NCI-H2029 treated with DMSO at 0.1 percent for 48 hours (cell line): ENCODE measurements around the gene ASB4.
A peak's percentile ranks its signal among the peaks of the same experiment; 100 is the strongest.

Source experiments
- DNase-seq: peaks from one replicate; lab custom pipeline; 2025; lab: John Stamatoyannopoulos, UW

Gene ASB4

DNA sequence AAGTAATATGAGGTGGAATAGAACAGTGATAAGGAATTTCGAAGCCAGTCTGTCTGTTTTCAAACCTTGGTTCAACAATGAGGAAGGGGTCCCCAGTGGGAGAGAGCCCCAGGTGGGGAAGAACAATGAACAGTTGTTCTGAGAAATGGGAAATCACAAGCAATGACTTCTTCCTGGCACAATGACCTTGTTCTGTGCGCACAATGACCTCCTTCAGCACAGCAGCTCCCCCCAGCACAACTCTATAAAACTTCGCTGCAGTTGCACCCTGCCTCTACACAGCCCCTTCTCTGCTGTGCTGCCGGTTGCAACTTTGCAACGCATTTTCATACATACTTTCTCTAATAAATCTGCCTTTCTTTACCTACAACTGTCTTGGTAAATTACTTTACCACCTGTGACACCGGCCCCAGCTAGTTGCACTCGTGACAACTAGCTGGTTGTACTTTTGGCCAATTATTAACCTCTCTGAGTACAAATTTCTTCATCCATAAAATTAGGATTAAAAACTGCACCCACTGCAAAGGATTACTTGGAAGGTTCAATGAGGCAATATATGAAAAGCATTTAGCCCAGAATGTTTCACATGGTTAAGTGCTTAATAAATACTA, 40.5 kb downstream of the ASB4 start:
- DNase-seq: no peak

DNA sequence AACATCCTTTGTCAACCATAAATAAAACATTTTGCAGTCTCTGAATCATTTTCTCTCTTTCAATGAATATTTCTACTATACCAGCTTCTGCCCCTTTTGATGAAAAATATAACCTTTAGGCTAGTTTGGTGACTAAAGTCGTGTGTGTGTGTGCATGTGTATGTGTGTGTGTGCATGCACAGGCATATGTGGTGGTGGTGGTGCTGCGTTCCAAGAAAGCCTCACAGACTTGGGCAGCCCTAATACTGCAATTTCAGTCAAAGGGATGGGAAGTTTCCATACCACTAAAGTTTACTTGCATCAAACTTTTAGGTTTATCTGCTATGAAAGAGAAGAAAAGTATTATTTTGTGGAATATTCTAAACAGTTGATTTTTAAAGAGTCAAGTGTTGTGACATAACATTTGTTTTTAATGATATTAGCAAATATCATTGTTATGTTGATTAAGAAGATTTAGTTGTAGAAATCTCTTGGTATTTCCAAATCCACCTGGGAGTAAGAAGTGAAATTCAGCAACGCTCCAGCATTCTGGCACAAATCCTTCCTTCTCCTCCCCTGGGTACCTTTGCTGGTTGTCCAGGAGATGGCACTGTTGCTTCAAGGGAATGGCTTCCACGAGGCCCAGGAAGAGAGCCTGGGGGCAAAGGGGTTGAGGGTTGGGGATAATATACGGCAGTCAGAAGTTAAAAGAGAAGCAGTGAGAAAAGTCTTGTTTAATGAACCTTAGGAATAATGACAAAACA, 41.5 kb downstream of the ASB4 start:
- DNase-seq: peak; percentile 65

DNA sequence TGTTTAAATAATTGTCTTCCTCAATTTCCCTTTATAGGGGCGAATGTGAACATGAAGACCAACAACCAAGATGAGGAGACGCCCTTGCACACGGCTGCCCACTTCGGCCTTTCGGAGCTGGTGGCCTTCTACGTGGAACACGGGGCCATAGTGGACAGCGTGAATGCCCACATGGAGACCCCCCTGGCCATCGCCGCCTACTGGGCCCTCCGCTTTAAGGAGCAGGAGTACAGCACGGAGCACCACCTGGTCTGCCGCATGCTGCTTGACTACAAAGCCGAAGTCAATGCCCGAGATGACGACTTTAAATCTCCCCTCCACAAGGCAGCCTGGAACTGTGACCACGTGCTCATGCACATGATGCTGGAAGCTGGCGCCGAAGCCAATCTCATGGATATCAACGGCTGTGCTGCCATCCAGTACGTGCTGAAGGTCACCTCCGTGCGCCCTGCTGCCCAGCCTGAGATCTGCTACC, 42.1 kb downstream of the ASB4 start:
- no peak for DNase-seq

DNA sequence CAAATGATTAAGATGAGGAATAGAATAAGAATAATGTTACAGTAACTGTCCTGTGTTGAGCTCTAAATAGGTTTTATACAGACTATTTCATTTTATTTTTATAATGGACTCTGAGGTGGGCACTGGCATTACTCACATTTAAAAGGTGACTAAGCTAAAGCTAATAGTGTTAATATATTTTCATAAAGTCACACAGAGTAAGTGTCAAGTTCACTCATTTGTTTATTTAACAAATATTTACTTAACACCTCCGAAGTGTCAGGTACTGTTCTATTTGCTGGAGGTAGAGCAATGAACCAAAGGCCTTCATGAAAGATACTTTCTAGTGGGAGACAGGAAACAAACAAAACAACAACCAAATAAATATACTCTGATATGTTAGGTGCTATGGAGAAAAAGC, 44.0 kb downstream of the ASB4 start:
- DNase-seq: no peak

DNA sequence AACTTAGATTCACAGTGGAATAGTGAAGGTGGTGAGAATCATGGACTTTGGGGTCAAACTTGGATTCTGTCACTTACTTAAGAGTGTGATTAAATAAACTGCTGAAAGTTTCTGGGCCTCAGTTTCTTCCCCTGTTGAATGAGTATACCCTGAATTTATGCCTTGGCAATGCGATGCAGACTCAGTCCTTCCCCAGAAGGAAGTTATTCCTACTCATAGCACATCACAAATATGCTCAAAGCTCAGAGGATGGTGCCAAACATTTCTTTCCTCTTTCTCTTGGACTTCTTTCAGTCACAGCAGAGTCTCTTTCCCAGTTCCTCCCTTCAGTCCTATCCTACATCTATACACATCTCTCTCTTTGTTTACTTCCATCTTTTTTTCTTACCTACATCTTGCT, 45.1 kb downstream of the ASB4 start:
- DNase-seq: no peak

DNA sequence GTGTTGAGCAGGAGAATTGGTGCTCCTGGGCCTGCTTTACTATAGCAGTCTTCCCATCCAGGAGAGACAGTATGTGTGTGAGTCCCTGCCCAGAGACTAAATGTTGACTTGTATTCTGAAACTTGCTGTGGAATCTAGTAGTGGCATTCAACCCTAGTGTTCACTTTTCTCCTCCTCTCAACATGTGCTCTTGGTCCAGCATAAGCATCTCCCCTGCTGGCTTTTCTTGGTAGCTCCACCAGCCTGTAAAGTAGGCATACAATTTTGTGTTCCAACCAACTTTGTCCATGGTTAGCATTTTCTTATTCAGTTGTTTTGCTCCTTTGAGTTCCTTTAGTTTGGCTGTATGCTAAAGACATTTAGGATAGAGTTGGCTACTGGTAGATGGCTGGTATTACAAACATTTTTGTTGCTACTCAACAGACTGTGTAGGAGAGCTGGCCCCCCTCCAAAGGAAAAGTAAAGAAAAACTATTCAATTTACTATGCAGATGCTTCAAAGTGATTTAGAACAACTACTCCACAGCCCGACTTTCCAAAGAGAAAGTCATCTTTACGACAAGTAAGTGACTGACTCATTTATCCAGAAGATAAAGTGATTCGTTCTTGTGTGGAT, 46.0 kb downstream of the ASB4 start:
- no peak for DNase-seq

DNA sequence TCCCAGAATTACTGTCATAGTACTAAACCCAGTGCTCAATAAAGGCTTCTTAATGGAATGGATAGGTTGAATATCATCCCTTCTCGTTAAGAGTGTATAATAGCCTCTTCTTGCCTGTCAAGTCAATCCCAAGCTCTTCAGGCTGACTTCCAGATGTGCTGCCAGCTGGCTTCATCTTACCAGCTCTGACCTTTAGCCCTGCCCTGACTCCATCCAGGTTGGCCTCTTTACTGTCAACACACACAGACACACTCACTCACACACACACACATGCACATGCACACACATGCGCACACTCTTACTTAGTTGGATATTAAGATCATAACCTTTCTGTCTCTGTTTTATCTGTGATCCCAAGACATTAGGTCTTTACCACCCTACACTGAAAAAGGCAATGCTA, 49.1 kb downstream of the ASB4 start:
- peak; percentile 13 for DNase-seq

DNA sequence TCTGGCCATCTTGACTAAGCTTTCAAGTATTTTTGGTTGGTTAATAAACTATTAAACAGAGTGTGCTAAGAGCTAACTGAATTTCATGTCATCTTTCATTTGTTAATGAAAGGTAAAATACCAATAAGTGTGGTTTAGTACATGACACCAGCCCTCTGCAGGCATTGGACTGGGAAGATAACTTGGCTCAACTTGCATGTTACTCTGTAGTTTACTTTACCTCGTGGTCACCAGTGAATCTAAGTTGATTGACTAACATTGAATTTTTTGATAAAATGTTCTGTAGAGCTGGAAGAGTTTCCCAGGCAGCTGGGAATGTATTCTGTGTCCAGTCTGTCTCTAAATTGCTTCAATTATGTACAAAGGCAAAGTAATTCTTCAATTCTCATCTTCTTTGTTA, 49.9 kb downstream of the ASB4 start:
- no peak for DNase-seq

DNA sequence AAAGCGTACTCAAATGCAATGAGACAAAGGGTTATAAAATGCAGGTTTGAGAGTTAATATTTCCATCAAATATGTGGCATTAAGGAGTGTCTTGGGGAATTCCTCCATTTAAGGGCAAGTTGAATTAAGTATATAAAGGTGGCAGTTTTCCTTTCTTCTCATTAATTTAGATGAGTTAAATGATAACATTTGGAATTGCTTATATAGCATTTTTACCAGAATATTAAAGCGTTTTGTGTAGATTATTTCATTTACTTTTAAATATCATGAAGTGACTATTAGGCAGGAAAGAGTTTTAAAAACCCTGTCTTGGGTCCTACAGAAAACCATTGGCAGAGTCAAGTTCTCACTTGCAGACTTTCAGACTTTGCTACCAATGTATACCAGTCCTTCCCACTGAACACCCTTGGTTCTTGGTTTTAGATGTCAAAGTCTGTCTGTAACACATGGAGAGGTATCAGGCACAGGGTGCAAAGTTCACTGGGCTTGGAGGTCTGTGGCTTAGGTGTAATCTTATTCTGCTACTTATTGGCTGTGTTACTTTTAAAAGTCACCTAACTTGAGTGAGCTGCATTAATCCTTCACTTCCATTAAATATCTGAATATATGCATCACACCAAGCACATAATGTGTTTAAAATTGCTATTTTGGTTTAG, 51.0 kb downstream of the ASB4 start:
- no peak for DNase-seq

DNA sequence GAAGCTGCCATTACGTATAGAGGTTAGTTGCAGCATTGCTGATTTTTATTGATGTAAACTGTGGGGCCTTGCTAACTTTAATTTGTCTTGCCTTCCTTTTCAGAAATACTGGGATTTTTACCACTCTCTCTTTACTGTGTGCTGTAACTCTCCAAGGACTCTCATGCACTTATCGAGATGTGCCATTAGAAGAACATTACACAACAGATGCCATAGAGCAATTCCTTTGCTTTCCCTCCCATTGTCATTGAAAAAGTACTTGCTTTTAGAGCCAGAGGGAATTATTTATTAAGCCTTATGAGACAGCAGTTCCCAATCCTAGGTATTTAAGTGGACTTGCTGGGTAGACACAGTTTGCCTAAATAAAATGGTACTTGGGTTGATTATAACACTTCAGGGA, 51.7 kb downstream of the ASB4 start:
- no peak for DNase-seq

DNA sequence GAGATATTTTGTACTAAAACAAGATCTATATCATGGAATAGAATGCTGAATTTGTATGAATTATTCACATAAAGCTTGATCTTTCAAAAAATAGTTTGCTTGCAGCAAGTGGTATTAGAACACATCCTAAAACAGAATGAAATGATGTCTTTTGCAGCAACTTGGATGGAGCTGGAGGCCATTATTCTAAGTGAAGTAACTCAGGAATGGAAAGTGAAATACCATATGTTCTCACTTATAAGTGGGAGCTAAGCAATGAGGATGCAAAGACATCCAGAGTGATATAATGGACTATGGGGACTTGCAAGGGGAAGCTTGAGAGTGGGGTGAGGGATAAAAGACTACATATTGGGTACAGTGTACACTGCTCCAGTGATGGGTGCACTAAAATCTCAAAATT, 53.7 kb downstream of the ASB4 start:
- DNase-seq: no peak

DNA sequence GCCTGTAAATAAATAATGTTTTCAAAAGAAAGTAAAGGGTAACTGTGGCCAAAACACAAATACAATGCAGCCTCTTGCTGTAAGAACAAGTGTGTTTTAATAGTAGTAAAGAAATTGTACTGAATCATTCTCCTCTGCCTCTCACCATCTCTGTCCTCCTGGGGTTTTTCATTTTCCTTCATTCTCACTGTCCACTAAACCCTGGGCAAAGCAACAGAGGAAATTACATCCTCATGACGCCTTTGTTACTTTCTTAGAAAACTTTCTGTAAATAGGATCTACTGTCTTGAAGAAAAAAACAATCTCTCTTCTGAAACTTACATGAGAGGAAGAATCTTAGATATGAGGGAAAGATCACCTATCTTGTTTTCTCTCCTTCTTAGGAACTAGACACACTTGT, 54.6 kb downstream of the ASB4 start:
- no peak for DNase-seq

DNA sequence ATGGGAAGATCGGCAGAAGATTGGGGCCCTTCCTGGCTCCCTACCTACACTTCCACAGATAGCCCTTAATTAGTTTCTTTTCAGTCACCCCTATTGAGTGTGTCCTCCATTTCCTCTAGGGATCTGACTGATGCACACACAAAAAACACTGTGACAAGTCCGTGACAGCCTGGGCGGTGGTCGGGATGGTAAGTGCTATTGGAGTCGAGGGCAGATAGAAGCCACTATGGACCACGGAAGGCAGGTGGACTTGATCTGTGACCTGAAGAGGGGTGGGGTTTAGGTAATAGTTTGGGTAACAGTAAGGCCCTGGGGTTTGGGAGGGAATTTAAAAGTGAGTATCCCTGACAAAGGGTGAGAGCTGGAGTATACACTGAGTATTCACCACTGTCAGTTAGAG, 57.6 kb downstream of the ASB4 start:
- no peak for DNase-seq

DNA sequence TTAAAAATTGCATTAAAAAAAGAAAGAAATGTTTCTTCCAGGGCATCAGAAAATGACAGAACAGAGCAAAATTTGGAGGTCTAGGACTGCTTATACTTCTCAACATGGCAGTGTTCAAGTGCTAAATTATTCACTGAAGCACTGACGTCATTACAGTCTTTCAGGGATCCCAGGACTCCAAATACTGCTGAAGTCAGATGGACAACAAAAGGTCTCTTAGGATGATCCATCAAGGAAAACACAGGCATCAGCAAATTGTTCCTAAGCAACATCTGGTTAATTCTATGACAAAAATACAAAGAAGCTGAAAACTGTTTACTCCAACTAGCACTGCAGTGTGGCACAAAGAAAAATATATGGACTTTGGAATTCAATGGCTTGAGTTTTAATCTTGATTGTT, 58.4 kb downstream of the ASB4 start:
- no peak for DNase-seq

DNA sequence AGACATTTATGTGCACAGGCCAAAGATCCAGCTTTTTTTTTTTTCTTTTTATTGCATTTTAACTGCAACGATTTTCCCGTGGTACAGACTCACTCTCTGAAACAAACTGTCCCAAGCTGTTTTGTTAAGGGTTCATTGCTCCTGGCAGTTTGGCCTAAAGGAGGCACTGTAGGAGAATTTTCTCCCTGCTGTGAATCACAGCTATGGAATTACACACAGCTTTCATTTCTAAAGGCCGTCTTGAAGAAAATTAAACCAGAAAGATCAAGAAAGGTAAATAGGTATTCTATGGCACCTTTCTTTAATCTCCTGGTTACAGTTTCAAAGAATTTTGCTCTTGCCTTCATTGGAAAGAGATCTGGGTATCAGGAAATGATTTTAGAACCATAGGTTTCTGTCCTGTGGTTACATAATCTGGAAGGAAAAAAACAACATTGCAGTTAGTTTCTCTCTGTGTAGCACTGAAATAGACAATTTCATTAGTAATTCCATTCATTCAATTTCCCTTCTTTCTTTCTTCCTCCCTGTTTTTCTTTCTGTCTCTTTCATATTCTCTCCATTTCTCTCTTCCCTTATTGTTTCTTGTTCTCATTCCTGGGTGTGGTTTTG, 59.4 kb downstream of the ASB4 start:
- DNase-seq: no peak

DNA sequence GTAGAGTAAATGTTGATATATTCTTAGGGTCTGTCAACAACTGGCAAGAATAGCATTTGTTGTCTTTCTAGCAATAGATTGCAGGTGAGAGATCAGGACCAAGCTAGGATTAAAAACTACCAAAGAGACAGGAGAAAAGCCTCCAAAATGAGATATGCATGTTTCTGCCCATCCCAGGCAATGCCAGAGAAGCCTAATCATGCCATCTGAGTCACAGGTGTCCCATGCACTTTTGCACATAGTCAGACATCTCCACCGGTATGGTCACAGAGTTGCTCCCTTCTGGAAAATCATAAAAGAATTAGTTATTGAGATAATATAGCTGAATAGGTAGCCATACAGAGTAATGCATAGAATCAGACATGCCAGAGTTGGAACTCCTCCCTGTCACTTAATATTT, 59.9 kb downstream of the ASB4 start:
- DNase-seq: no peak

DNA sequence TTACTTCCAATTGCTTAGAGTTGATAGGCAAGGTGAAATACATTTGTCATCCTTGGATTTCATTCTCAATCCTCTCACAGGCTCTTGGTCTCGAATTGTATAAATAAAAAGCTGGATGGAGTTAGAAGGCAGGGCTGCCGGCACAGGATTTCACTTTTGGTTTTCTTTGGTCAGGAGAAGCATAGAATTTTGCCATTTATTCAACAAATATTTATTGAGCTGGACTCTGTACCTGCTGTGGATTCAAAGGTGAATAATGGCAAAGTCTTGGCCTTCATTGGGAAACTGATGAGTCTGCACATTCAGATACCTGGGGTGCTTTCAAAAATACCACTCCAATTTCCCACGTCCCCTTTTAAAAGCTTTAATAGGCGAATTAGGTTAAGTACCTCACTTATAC, 60.9 kb downstream of the ASB4 start:
- no peak for DNase-seq

DNA sequence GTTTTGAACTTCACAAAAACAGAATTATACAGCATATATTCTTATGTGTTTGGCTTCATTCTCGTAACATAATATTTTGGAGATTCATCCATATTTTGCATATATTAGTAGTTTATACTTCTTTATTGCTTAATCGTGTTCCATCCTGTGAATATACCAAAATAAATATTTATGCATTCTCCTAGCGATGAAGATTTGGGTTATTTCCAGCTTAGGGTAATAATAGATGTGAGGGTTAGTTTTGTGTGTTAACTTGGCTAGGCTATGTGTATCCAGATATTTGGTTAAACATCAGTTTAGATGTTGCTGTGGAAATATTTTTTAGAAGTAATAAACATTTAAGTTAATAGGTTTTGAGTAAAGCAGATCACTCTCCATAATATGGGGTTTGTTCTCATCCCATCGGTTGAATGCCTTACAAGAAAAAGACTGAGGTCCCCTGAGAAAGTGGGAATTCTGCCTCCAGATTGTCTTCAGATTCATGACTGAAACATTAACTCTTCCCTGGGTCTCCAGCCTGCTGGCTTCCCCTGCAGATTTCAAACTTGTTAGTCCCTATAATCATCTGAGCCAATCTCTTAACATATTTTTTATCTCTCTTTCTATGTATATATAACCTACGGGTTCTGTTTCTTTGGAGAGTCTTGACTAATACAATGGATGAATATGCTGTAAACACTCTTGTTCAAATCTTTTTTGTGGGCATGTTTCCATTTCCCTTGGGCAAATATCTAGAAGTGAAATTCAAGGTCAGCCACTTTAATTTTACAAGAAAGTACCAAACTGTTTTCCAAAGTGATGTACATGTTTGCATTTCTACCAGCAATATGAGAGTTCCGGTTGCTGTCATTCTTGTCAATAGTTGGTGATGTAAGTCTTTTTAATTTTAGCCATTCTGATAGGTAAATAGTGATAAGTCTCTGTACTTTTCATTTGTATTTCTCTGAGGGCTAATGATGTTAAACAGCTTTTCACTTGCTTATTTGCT, 61.9 kb downstream of the ASB4 start:
- DNase-seq: no peak

DNA sequence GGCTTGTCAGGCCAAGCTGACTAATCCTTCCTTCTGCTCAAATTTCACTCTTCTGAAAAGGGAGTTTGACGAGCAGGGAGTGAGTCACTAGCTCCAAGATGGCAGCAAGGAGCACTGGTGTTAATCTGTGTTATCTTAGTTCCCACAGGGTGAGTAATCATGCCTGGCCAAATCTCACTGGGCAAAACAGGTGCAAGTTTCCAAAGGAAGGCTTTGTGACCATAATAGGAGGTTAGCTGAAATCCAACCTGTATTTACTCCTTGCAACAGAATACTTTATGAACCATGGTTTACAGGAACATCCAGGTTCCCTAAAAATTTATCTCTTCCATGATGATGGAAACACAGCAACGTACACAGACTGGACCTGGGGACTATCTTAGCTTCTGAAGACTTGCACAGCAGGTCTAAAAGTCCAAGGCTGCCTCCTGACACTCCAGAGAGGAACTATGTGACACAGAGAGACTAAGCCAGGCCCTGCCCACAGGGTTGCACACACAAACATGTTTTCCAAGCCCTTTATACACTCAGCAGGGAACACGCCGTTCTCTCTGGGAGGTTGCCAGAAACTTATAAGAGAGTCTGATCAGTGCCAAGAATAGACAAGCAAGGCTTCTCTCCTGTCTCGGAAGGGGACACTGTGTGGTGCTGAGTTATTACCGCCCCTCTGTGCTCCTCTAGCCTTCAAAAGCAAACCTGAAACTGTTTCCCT, 64.2 kb downstream of the ASB4 start:
- peak; percentile 82 for DNase-seq

DNA sequence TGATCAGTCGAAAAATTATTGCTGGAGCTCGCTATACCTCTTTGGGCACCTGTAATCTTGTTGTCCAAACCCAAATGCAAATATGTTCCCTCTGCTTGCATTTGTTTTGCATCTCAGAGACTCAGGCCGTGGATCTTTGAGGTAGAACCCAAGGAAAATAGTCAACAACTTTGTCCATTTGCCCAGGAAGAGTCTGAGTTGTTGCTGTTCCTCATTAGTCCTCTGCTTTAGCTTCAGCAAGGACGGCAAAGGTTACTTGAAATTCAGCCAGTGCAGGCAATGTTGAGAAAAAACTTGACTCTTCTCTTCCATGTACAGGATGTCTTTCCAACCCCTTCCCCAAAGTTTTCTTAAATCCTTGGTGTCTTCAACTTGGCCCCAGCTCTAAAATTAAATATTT, 64.8 kb downstream of the ASB4 start:
- no peak for DNase-seq
